Measurements from ENCODE around the gene RNF223.

GRCh38 chr1:1106510-1107221 lies 32.6 kb upstream of the RNF223 start:
- TF ChIP-seq EZH2 (IDR thresholded peaks at IDR 0.05; ENCODE audit: low read length, unreplicated experiment) (no peak), CTCF (conservative IDR thresholded peaks at IDR 0.05; ENCODE audit: low read depth, low read length) (no peak)
